ENCODE results near the gene LIMK2. TPM values are rescaled to one million over a fixed set of nuclear protein-coding genes. Genes with fewer than 3 reads are reported as not detected.

Gene LIMK2
- total and polyA plus RNA-seq, 9 of the 15 experiments (the other 6 are each of a cell fraction or from before 2014, with no cell fraction given) = 1.1 to 14.5 (median 8.5) TPM

- TF ChIP-seq ZBTB49 (CRISPR knock-in tag; IDR thresholded peaks at IDR 0.05; ENCODE audit: borderline replicate concordance) = no peak
- TF ChIP-seq MECOM (CRISPR knock-in tag; IDR thresholded peaks at IDR 0.05) = no peak
- no peak for TF ChIP-seq STAT6 (CRISPR knock-in tag; IDR thresholded peaks at IDR 0.05)
- no peak for TF ChIP-seq ZNF274 (IDR thresholded peaks at IDR 0.05; ENCODE audit: borderline replicate concordance, low read depth, low read length)
- TF ChIP-seq EZH2 (IDR thresholded peaks at IDR 0.05; ENCODE audit: borderline replicate concordance, low read depth, low read length) = no peak
- TF ChIP-seq SAP30 (IDR thresholded peaks at IDR 0.05; ENCODE audit: borderline replicate concordance, insufficient read depth, low read depth, low read length, poor library complexity, severe bottlenecking) = no peak
- TF ChIP-seq ESRRA (IDR thresholded peaks at IDR 0.05; ENCODE audit: borderline replicate concordance, low read depth) = no peak
- TF ChIP-seq, protein P1, sequence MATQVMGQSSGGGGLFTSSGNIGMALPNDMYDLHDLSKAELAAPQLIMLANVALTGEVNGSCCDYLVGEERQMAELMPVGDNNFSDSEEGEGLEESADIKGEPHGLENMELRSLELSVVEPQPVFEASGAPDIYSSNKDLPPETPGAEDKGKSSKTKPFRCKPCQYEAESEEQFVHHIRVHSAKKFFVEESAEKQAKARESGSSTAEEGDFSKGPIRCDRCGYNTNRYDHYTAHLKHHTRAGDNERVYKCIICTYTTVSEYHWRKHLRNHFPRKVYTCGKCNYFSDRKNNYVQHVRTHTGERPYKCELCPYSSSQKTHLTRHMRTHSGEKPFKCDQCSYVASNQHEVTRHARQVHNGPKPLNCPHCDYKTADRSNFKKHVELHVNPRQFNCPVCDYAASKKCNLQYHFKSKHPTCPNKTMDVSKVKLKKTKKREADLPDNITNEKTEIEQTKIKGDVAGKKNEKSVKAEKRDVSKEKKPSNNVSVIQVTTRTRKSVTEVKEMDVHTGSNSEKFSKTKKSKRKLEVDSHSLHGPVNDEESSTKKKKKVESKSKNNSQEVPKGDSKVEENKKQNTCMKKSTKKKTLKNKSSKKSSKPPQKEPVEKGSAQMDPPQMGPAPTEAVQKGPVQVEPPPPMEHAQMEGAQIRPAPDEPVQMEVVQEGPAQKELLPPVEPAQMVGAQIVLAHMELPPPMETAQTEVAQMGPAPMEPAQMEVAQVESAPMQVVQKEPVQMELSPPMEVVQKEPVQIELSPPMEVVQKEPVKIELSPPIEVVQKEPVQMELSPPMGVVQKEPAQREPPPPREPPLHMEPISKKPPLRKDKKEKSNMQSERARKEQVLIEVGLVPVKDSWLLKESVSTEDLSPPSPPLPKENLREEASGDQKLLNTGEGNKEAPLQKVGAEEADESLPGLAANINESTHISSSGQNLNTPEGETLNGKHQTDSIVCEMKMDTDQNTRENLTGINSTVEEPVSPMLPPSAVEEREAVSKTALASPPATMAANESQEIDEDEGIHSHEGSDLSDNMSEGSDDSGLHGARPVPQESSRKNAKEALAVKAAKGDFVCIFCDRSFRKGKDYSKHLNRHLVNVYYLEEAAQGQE (IDR thresholded peaks at IDR 0.05; ENCODE audit: borderline replicate concordance) = no peak
- TF ChIP-seq, protein P1 (CRISPR knock-in tag; IDR thresholded peaks at IDR 0.05; ENCODE audit: low read depth) = no peak
- TF ChIP-seq ZBTB7A (IDR thresholded peaks at IDR 0.05; ENCODE audit: borderline replicate concordance, control insufficient read depth, low read depth, low read length) = no peak
These were observed 59.4 kb downstream of the LIMK2 start (continued) for GRCh38 chr22:31271485-31271884.

Data from K562 (cell line).